ENCODE data around the gene FAM163B. TPM values are rescaled to one million over a fixed set of nuclear protein-coding genes. Genes with fewer than 3 reads are reported as not detected.

FAM163B gene
- total and polyA plus RNA-seq, 2 donors (not counting 3 experiments of a cell fraction or from before 2014, with no cell fraction given) = not detected

DNA sequence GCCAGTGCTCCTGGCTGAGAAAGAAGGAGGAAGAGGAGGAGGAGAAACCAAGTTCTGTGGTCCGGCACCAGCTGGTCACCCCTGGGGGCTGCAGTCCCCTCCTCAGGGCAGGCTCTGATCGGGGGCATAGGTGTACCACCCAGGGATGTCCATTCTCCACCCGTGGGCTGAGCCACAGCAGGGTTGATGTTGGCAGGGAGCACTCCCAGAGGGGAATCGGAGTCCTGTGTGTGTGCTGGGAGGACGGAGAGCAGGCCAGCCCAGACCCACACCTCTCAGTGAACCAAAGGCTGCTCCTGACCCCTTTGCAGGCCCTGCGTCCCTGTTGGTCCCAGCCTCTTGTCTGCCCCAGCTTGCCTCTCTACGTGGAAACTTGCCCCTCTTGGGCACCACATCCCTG, 79.3 kb downstream of the FAM163B start:
- H3K27ac ChIP-seq (ENCODE audit: insufficient read depth, low read depth, low read length) = no peak overlapping the region
- no peak for TF ChIP-seq CTCF (IDR thresholded peaks at IDR 0.05; ENCODE audit: extremely low read depth in 1 of 2, insufficient read depth in 1 of 2, low read depth in 1 of 2, low read length in 2 of 2)
- TF ChIP-seq POLR2A (IDR thresholded peaks at IDR 0.05; ENCODE audit: low read depth, low read length) = no peak
- no peak for TF ChIP-seq MYC (IDR thresholded peaks at IDR 0.05; ENCODE audit: low read depth, low read length)
- TF ChIP-seq GATA2 (IDR thresholded peaks at IDR 0.05; ENCODE audit: insufficient read depth, insufficient read length, low read depth, low read length) = no peak
- TF ChIP-seq FOS (IDR thresholded peaks at IDR 0.05; ENCODE audit: borderline replicate concordance, insufficient read depth, low read length) = no peak
- no peak for TF ChIP-seq EZH2 (IDR thresholded peaks at IDR 0.05; ENCODE audit: borderline replicate concordance, low read depth, low read length, severe bottlenecking)
- no peak for TF ChIP-seq JUN (IDR thresholded peaks at IDR 0.05; ENCODE audit: borderline replicate concordance, insufficient read depth, insufficient read length, low read depth)
- H4K20me1 ChIP-seq (replicated peaks; ENCODE audit: control insufficient read depth, extremely low read depth, insufficient read depth, low read length) = no peaks in the 10 kb centered on the region
- dilution Hi-C loops (cut with MboI; ENCODE audit: extremely low pct_ligation_motif_present, low sequenced_read_pairs) = no loop called here
- H3K79me2 ChIP-seq (ENCODE audit: control insufficient read depth, insufficient read depth, low read length) = no peaks in the 10 kb centered on the region
- FAIRE-seq = no peak
- no peak overlapping the region for H3K4me2 ChIP-seq (ENCODE audit: insufficient read depth, low read length)
- BruUV-seq (replicated peaks) = no TSS peak
- intact Hi-C loops (cut with micrococcal nuclease) = loop anchor here (5.0 kb wide), 1 partner anchor 252 kb away; no protein-coding TSS in a partner anchor
- DNase-seq (ENCODE audit: low read depth, low spot score) = no peak
- peaks cover 7 to 12% of the 10 kb centered on the region in 2 experiments for H3K27me3 ChIP-seq (ENCODE audit: control insufficient read depth in 2 of 2, insufficient read depth in 2 of 2, low read length in 2 of 2)
- no peaks in the 10 kb centered on the region for H3K9me3 ChIP-seq (replicated peaks; ENCODE audit: control insufficient read depth, insufficient read depth, low read length)
- H3K9me1 ChIP-seq (replicated peaks; ENCODE audit: control insufficient read depth, extremely low read depth, insufficient read depth, low read length) = no peaks in the 10 kb centered on the region
- H3K9ac ChIP-seq (replicated peaks; ENCODE audit: extremely low read depth, insufficient read depth, low read length) = no peak overlapping the region
- H2AFZ ChIP-seq (ENCODE audit: low read depth, low read length) = no peak overlapping the region
- no peaks in the 10 kb centered on the region for H3K4me1 ChIP-seq (ENCODE audit: control insufficient read depth, extremely low read depth, insufficient read depth, low read length)
- ChIA-PET CTCF (no interaction called here), POLR2A (no interaction called here)
- H3K4me3 ChIP-seq (replicated peaks in 1 of 3; ENCODE audit: insufficient read depth in 1 of 3, low read depth in 1 of 3, low read length in 3 of 3) = no peak overlapping the region
- no peaks in the 10 kb centered on the region for H3K36me3 ChIP-seq (ENCODE audit: control insufficient read depth in 2 of 2, extremely low read depth in 1 of 2, insufficient read depth in 2 of 2, low read length in 2 of 2)

Measured in endothelial cell of umbilical vein (primary cell).